Karpas-422 (cell line): Measurements from ENCODE around the gene CYP2U1. TPM values are rescaled to one million over a fixed set of nuclear protein-coding genes. Genes with fewer than 3 reads are reported as not detected.
"Not testable (repeated sequence)": the region's sequence is repeated elsewhere in the genome, so short reads cannot be mapped to it uniquely, and the experiment has no call there.

Experiments
- DNase-seq: peaks from one replicate; pipeline ENCODE4 v3.0.0-alpha.2; 2015
- H2AFZ ChIP-seq: fragments of 200-600 bp; sonication (generic); 2 replicates; pipeline ENCODE4 v1.6.1; 2014; ENCODE audit warnings: antibody characterized with exemption, low read length, mixed read lengths
- H3K27ac ChIP-seq: fragments of 200-600 bp; sonication (generic); 2 replicates; pipeline ENCODE4 v1.5.1; 2014; ENCODE audit warnings: mild to moderate bottlenecking, low read length, moderate library complexity
- H3K27me3 ChIP-seq: fragments of 200-600 bp; sonication (generic); 2 replicates; pipeline ENCODE4 v1.6.1; 2014; ENCODE audit warnings: low read length, mixed read lengths
- H3K36me3 ChIP-seq: fragments of 200-600 bp; sonication (generic); 2 replicates; pipeline ENCODE4 v1.6.1; 2014; ENCODE audit warnings: low read length, mixed read lengths; ENCODE audit not compliant: insufficient read depth
- H3K4me1 ChIP-seq: fragments of 200-600 bp; sonication (generic); 2 replicates; pipeline ENCODE4 v1.6.1; 2014; ENCODE audit warnings: mild to moderate bottlenecking, low read length, mixed read lengths
- H3K4me2 ChIP-seq: fragments of 200-600 bp; sonication (generic); 2 replicates; pipeline ENCODE4 v1.6.1; 2014; ENCODE audit warnings: low read length, low read depth, mild to moderate bottlenecking; ENCODE audit not compliant: poor library complexity, severe bottlenecking
- H3K4me3 ChIP-seq: fragments of 200-600 bp; sonication (generic); 2 replicates; pipeline ENCODE4 v1.5.1; 2014; ENCODE audit warnings: mild to moderate bottlenecking, antibody characterized with exemption, low read length, mixed read lengths
- H3K79me2 ChIP-seq: fragments of 200-600 bp; sonication (generic); 2 replicates; pipeline ENCODE4 v1.6.1; 2014; ENCODE audit warnings: mild to moderate bottlenecking, low read length, mixed read lengths
- H3K9ac ChIP-seq: fragments of 200-600 bp; sonication (generic); 2 replicates; pipeline ENCODE4 v1.6.0; 2014; ENCODE audit warnings: low read length
- H3K9me2 ChIP-seq: fragments of 200-600 bp; sonication (generic), shearing (Covaris generic); replicated peaks from 2 replicates; pipeline ENCODE4 v1.6.0; 2014; ENCODE audit warnings: mild to moderate bottlenecking, low read length, moderate library complexity; ENCODE audit not compliant: insufficient read depth
- H3K9me3 ChIP-seq: fragments of 300-700, 200-600 bp; sonication (generic); 2 replicates; pipeline ENCODE4 v1.6.1; 2014; ENCODE audit warnings: low read length, mixed read lengths
- H4K20me1 ChIP-seq: fragments of 200-600 bp; sonication (generic); 2 replicates; pipeline ENCODE4 v1.6.1; 2014; ENCODE audit warnings: mild to moderate bottlenecking, antibody characterized with exemption, low read length, low read depth; ENCODE audit not compliant: insufficient read depth
- total RNA-seq: library from RNA; depleted of rRNA; stranded (reverse); fragments of >200 nt; shearing (Covaris generic); gene quantifications from 2 replicates; pipeline ENCODE4 v1.2.3, GENCODE V29; 2014; ENCODE audit warnings: low replicate concordance

Gene CYP2U1
- total RNA-seq, 1 experiment from 2014 or later, result 1.5 TPM

GRCh38 chr4:107956011-107956410 lies 24.7 kb downstream of the CYP2U1 start:
- Histone ChIP-seq H3K9me2 (no peaks in the 10 kb centered on the region), H3K4me2 (no peak overlapping the region), H3K9me3 (no peaks in the 10 kb centered on the region), H3K79me2 (no peaks in the 10 kb centered on the region), H3K36me3 (no peaks in the 10 kb centered on the region), H4K20me1 (no peaks in the 10 kb centered on the region), H3K4me1 (no peaks in the 10 kb centered on the region), H3K9ac (no peak overlapping the region), H3K27ac (no peak overlapping the region), H3K4me3 (no peak overlapping the region), H3K27me3 (no peaks in the 10 kb centered on the region), H2AFZ (no peak overlapping the region)
- no peak for DNase-seq

- H3K9me3 ChIP-seq, result no peaks in the 10 kb centered on the region
- no peak overlapping the region for H3K4me2 ChIP-seq
- no peaks in the 10 kb centered on the region for H3K79me2 ChIP-seq
- no peak overlapping the region for H3K27ac ChIP-seq
- no peaks in the 10 kb centered on the region for H4K20me1 ChIP-seq
- H3K9me2 ChIP-seq, result no peaks in the 10 kb centered on the region
- H2AFZ ChIP-seq, result no peak overlapping the region
- no peak overlapping the region for H3K9ac ChIP-seq
- no peak overlapping the region for H3K4me3 ChIP-seq
- H3K27me3 ChIP-seq, result no peaks in the 10 kb centered on the region
- H3K4me1 ChIP-seq, result no peaks in the 10 kb centered on the region
- peak; percentile 41 for DNase-seq
- H3K36me3 ChIP-seq, result no peaks in the 10 kb centered on the region
Observed at GRCh38 chr4:107966903-107967302, 35.6 kb downstream of the CYP2U1 start.

GRCh38 chr4:107967519-107967918 lies 36.2 kb downstream of the CYP2U1 start:
- H3K79me2 ChIP-seq, H3K4me1 ChIP-seq, H3K9me2 ChIP-seq, H3K27me3 ChIP-seq, H3K4me2 ChIP-seq, H3K27ac ChIP-seq, H3K9ac ChIP-seq, H4K20me1 ChIP-seq, H3K36me3 ChIP-seq, H3K9me3 ChIP-seq, H2AFZ ChIP-seq, H3K4me3 ChIP-seq, DNase-seq: not testable (repeated sequence)

- H3K9me2 ChIP-seq, H3K4me1 ChIP-seq, H3K27ac ChIP-seq, H3K9me3 ChIP-seq, H3K4me3 ChIP-seq, H3K9ac ChIP-seq, H3K79me2 ChIP-seq, H3K27me3 ChIP-seq, DNase-seq, H2AFZ ChIP-seq, H3K36me3 ChIP-seq, H4K20me1 ChIP-seq, H3K4me2 ChIP-seq: not testable (repeated sequence)
Observed at GRCh38 chr4:107967921-107968320, 36.6 kb downstream of the CYP2U1 start.

- H2AFZ ChIP-seq, result no peak overlapping the region
Observed at GRCh38 chr4:107970063-107970798, 38.9 kb downstream of the CYP2U1 start.

GRCh38 chr4:107972605-107973004 lies 41.3 kb downstream of the CYP2U1 start:
- Histone ChIP-seq H3K4me3 (no peak overlapping the region), H3K4me2 (no peak overlapping the region), H3K4me1 (no peaks in the 10 kb centered on the region), H4K20me1 (no peaks in the 10 kb centered on the region), H3K36me3 (no peaks in the 10 kb centered on the region), H3K79me2 (no peaks in the 10 kb centered on the region), H3K9ac (no peak overlapping the region), H3K27ac (no peak overlapping the region), H3K27me3 (no peaks in the 10 kb centered on the region), H3K9me3 (no peaks in the 10 kb centered on the region), H3K9me2 (no peaks in the 10 kb centered on the region), H2AFZ (no peak overlapping the region)
- no peak for DNase-seq

More at GRCh38 chr4:107970063-107970798, 38.9 kb downstream of the CYP2U1 start:
- Histone ChIP-seq H3K9me2 (no peaks in the 10 kb centered on the region), H3K27ac (no peak overlapping the region), H3K9ac (no peak overlapping the region), H3K4me2 (no peak overlapping the region), H3K36me3 (no peaks in the 10 kb centered on the region), H3K4me1 (no peaks in the 10 kb centered on the region), H3K4me3 (no peak overlapping the region), H3K9me3 (no peaks in the 10 kb centered on the region), H4K20me1 (no peaks in the 10 kb centered on the region), H3K79me2 (no peaks in the 10 kb centered on the region), H3K27me3 (no peaks in the 10 kb centered on the region)
- no peak for DNase-seq

GRCh38 chr4:107974523-107974922 lies 43.2 kb downstream of the CYP2U1 start:
- Histone ChIP-seq H3K4me3 (no peak overlapping the region), H3K27ac (no peak overlapping the region), H3K4me2 (no peak overlapping the region), H3K9me2 (no peaks in the 10 kb centered on the region), H3K36me3 (no peaks in the 10 kb centered on the region), H3K27me3 (0 out of 2 replicates have a peak, but pooled peaks cover 2% of the 10 kb centered on the region), H3K9ac (no peak overlapping the region), H3K4me1 (no peaks in the 10 kb centered on the region), H4K20me1 (no peaks in the 10 kb centered on the region), H3K79me2 (no peaks in the 10 kb centered on the region), H3K9me3 (no peaks in the 10 kb centered on the region), H2AFZ (no peak overlapping the region)
- DNase-seq, result no peak

- Histone ChIP-seq H3K79me2 (no peaks in the 10 kb centered on the region), H3K4me3 (no peak overlapping the region), H2AFZ (no peak overlapping the region), H3K9ac (no peak overlapping the region), H3K9me3 (no peaks in the 10 kb centered on the region), H4K20me1 (no peaks in the 10 kb centered on the region), H3K9me2 (no peaks in the 10 kb centered on the region), H3K4me2 (no peak overlapping the region), H3K27ac (no peak overlapping the region), H3K36me3 (no peaks in the 10 kb centered on the region), H3K4me1 (no peaks in the 10 kb centered on the region), H3K27me3 (0 out of 2 replicates have a peak, but pooled peaks cover 2% of the 10 kb centered on the region)
- DNase-seq, result no peak
Observed at GRCh38 chr4:107977482-107977881, 46.1 kb downstream of the CYP2U1 start.
